Nephron progenitor cell (in vitro differentiated cells): Measurements from ENCODE around the gene FREY1.

ENCODE experiments used
- DNase-seq: peaks from one replicate; pipeline ENCODE4 v3.0.0; 2021
- H3K27ac Mint-ChIP-seq: 2 replicates; pipeline ENCODE4 v1.8.0; 2021; ENCODE audit warnings: mild to moderate bottlenecking, moderate library complexity, mixed read lengths
- H3K27me3 Mint-ChIP-seq: 2 replicates; pipeline ENCODE4 v1.8.0; 2021; ENCODE audit warnings: mild to moderate bottlenecking, low read depth, mixed read lengths; ENCODE audit not compliant: poor library complexity
- H3K36me3 Mint-ChIP-seq: 2 replicates; pipeline ENCODE4 v1.8.0; 2021; ENCODE audit warnings: low read depth, mixed read lengths
- H3K4me1 Mint-ChIP-seq: 2 replicates; pipeline ENCODE4 v1.8.0; 2021; ENCODE audit warnings: mixed read lengths
- H3K4me3 Mint-ChIP-seq: 2 replicates; pipeline ENCODE4 v1.8.0; 2021; ENCODE audit warnings: mild to moderate bottlenecking, moderate library complexity, mixed read lengths
- H3K9me3 Mint-ChIP-seq: 2 replicates; pipeline ENCODE4 v1.8.0; 2021; ENCODE audit warnings: mild to moderate bottlenecking, moderate library complexity, mixed read lengths
- CTCF ChIP-seq: fragments of 200-600 bp; sonication (generic); IDR thresholded peaks from 2 replicates; pipeline ENCODE4 v1.5.0; 2021; ENCODE audit warnings: antibody characterized with exemption

FREY1 gene

GRCh38 chr11:45930951-45931570 lies 24.0 kb upstream of the FREY1 start:
- no peak for TF ChIP-seq CTCF
- no peak overlapping the region for H3K4me3 Mint-ChIP-seq
- H3K27ac Mint-ChIP-seq, result peak overlapping the region; percentile 65
- peaks cover 33% of the 10 kb centered on the region for H3K36me3 Mint-ChIP-seq
- H3K4me1 Mint-ChIP-seq, result peaks cover 41% of the 10 kb centered on the region
- no peaks in the 10 kb centered on the region for H3K9me3 Mint-ChIP-seq
- no peak for DNase-seq
- H3K27me3 Mint-ChIP-seq, result peaks cover 11% of the 10 kb centered on the region

GRCh38 chr11:45930031-45930794 lies 23.1 kb upstream of the FREY1 start:
- no peak for TF ChIP-seq CTCF

GRCh38 chr11:45929486-45930030 lies 22.5 kb upstream of the FREY1 start:
- peaks cover 24% of the 10 kb centered on the region for H3K27me3 Mint-ChIP-seq
- no peak for DNase-seq
- H3K27ac Mint-ChIP-seq, result peak overlapping the region; percentile 39
- TF ChIP-seq CTCF, result no peak
- H3K4me3 Mint-ChIP-seq, result no peak overlapping the region
- peaks cover 41% of the 10 kb centered on the region for H3K4me1 Mint-ChIP-seq
- H3K36me3 Mint-ChIP-seq, result peaks cover 27% of the 10 kb centered on the region
- no peaks in the 10 kb centered on the region for H3K9me3 Mint-ChIP-seq

More at GRCh38 chr11:45930031-45930794, 23.1 kb upstream of the FREY1 start:
- no peak for DNase-seq
- Mint-ChIP-seq H3K9me3 (no peaks in the 10 kb centered on the region), H3K27ac (peak overlapping the region; percentile 66), H3K36me3 (peaks cover 33% of the 10 kb centered on the region), H3K4me1 (peaks cover 41% of the 10 kb centered on the region), H3K27me3 (peaks cover 18% of the 10 kb centered on the region), H3K4me3 (no peak overlapping the region)

GRCh38 chr11:45928535-45929215 lies 21.6 kb upstream of the FREY1 start:
- no peak overlapping the region for H3K27ac Mint-ChIP-seq
- DNase-seq, result no peak

More at GRCh38 chr11:45928535-45929215, 21.6 kb upstream of the FREY1 start:
- peaks cover 33% of the 10 kb centered on the region for H3K27me3 Mint-ChIP-seq
- TF ChIP-seq CTCF, result no peak
- H3K4me3 Mint-ChIP-seq, result no peak overlapping the region
- H3K9me3 Mint-ChIP-seq, result peaks cover 6% of the 10 kb centered on the region
- H3K36me3 Mint-ChIP-seq, result peaks cover 23% of the 10 kb centered on the region
- peaks cover 47% of the 10 kb centered on the region for H3K4me1 Mint-ChIP-seq
